Ishikawa (cell line): ENCODE data around the gene A1BG.

Experiments
- CEBPB ChIP-seq: IDR thresholded peaks from 2 replicates; pipeline ENCODE4 v1.6.1; 2012
- EP300 ChIP-seq: IDR thresholded peaks from 2 replicates; pipeline ENCODE4 v1.6.1; 2012; ENCODE audit warnings: borderline replicate concordance
- FOXM1 ChIP-seq: IDR thresholded peaks from 2 replicates; pipeline ENCODE4 v1.6.1; 2012; ENCODE audit warnings: low read depth, borderline replicate concordance
- MAX ChIP-seq: IDR thresholded peaks from 2 replicates; pipeline ENCODE4 v1.6.1; 2012
- TAF1 ChIP-seq: IDR thresholded peaks from 2 replicates; pipeline ENCODE4 v1.6.1; 2012; ENCODE audit warnings: low read depth, mild to moderate bottlenecking
- TEAD4 ChIP-seq: IDR thresholded peaks from 2 replicates; pipeline ENCODE4 v1.6.1; 2012
- USF1 ChIP-seq: IDR thresholded peaks from 2 replicates; pipeline ENCODE4 v1.6.1; 2012
- ZBTB7A ChIP-seq: IDR thresholded peaks from 2 replicates; pipeline ENCODE4 v1.6.1; 2012; ENCODE audit warnings: low read depth

GRCh38 chr19:58345558-58345957 lies 7.7 kb downstream of the A1BG start:
- no peak for TF ChIP-seq EP300
- no peak for TF ChIP-seq MAX
- TF ChIP-seq CEBPB = no peak
- no peak for TF ChIP-seq FOXM1
- TF ChIP-seq TAF1 = no peak
- TF ChIP-seq TEAD4 = no peak
- TF ChIP-seq USF1 = no peak
- no peak for TF ChIP-seq ZBTB7A
